Spleen (tissue), 11 donors: Measurements from ENCODE around the gene TNK2. TPM values are rescaled to one million over a fixed set of nuclear protein-coding genes. Genes with fewer than 3 reads are reported as not detected.
A peak's percentile ranks its signal among the peaks of the same experiment; 100 is the strongest.

Source experiments
- DNase-seq: peaks from one replicate; pipeline ENCODE4 v3.0.0-alpha.2; 2020
- H3K27ac ChIP-seq, 8 donors: fragments of 200-600 bp; sonication (generic) in 7 of 8; 1 replicate in 4 of 8; 2 replicates in 4 of 8; pipeline versions ENCODE4 v1.5.0 to v1.8.0; 2016 to 2021; ENCODE audit warnings: inconsistent platforms in 4 of 8, mild to moderate bottlenecking in 4 of 8, moderate library complexity in 1 of 8
- H3K27me3 ChIP-seq, 7 donors: fragments of 200-600 bp; sonication (generic) in 6 of 7; replicated peaks in 1 of 7; 1 replicate in 4 of 7; 2 replicates in 3 of 7; pipeline versions ENCODE4 v1.5.0 to v1.8.0; 2016 to 2021; ENCODE audit warnings: inconsistent platforms in 3 of 7, mild to moderate bottlenecking in 1 of 7
- H3K36me3 ChIP-seq, 6 donors: fragments of 200-600 bp; sonication (generic) in 5 of 6; 1 replicate in 4 of 6; 2 replicates in 2 of 6; pipeline versions ENCODE4 v1.5.0 to v1.8.0; 2016 to 2021; ENCODE audit warnings: inconsistent platforms in 2 of 6
- H3K4me1 ChIP-seq, 6 donors: fragments of 200-600 bp; sonication (generic) in 5 of 6; 1 replicate in 3 of 6; 2 replicates in 3 of 6; pipeline versions ENCODE4 v1.5.0 to v1.8.0; 2016 to 2021; ENCODE audit warnings: inconsistent platforms in 3 of 6
- H3K4me3 ChIP-seq, 8 donors: fragments of 200-600 bp; sonication (generic) in 7 of 8; 1 replicate in 4 of 8; 2 replicates in 4 of 8; pipeline versions ENCODE4 v1.5.0 to v1.8.0; 2016 to 2021; ENCODE audit warnings: inconsistent platforms in 4 of 8, mild to moderate bottlenecking in 4 of 8, moderate library complexity in 2 of 8
- H3K9me3 ChIP-seq, 8 donors: fragments of 200-600 bp; sonication (generic) in 7 of 8; 1 replicate in 4 of 8; 2 replicates in 4 of 8; pipeline versions ENCODE4 v1.5.0 to v1.8.0; 2016 to 2021; ENCODE audit warnings: inconsistent platforms in 4 of 8
- CTCF ChIP-seq, 11 experiments: fragments of 200-600 bp in 7 of 11; fragments of 450-650 bp in 4 of 11; sonication (generic) in 4 of 11; IDR thresholded peaks in 8 of 11; conservative IDR thresholded peaks in 3 of 11; 1 replicate in 7 of 11; 2 replicates in 4 of 11; pipeline versions ENCODE4 v1.4.0 to v1.8.0; 2016 to 2021; ENCODE audit warnings: antibody characterized with exemption in 11 of 11, inconsistent platforms in 4 of 11, mild to moderate bottlenecking in 1 of 11
- POLR2A ChIP-seq, 3 donors: fragments of 450-650 bp; IDR thresholded peaks; one replicate each; pipeline ENCODE4 v1.5.1; 2017; ENCODE audit warnings: antibody characterized with exemption in 3 of 3, mild to moderate bottlenecking in 1 of 3
- POLR2AphosphoS5 ChIP-seq, 3 donors: sonication (generic); formaldehyde crosslinking; IDR thresholded peaks; one replicate each; pipeline ENCODE4 v1.5.1; 2017; ENCODE audit warnings: antibody characterized with exemption in 3 of 3
- WGBS, 5 donors: extraction: QIAGEN DNeasy Blood & Tissue Kit in 3 of 5; methylation state at CpG; one replicate each; pipeline versions ENCODE4 v1.1.5 to v1.1.7; 2013 to 2018; 5-methylcytosine and 5-hydroxymethylcytosine counted together
- intact Hi-C: fragments of 100-400 bp; cut with DNase I; formaldehyde crosslinking; loops from one replicate; pipeline ENCODE4 v1.15.0; 2023; ENCODE audit warnings: low total_unique reads
- polyA plus RNA-seq, 3 donors: library from polyadenylated mRNA; stranded (reverse); fragments of 200-250 nt; gene quantifications; one replicate each; pipeline ENCODE4 v1.2.1, GENCODE V29; 2013
- total RNA-seq, 7 donors: library from RNA; depleted of rRNA in 3 of 7; stranded (reverse); fragments of >200 nt in 3 of 7; fragmentation: NEBNext Ultra II Directional in 4 of 7; extraction: Animal tissue kit (Norgen Biotek cat#: 25700) in 4 of 7; gene quantifications; one replicate each; pipeline versions ENCODE4 v1.1.0 to v1.2.1, GENCODE V29; 2016 to 2021
- donor health status: healthy with polysubstance abuse.
- donor health status: DM: no; HTN: no; CAD: no; lungs with moderate emphysema.
- donor health status: DM: no; HTN: no; CAD: no.
- donor health status: Bipolar disorder and iron deficiency.
- donor health status: healthy.
- donor health status: DM: no; HTN: no; CAD: no.
- donor health status: DM: yes; HTN: yes; CAD: no.

TNK2 gene
- total and polyA plus RNA-seq, 10 donors, result 30.6 to 104 (median 76.2) TPM

GRCh38 chr3:195884691-195885035, 23.7 kb downstream of the TNK2 start:
- Histone ChIP-seq H3K9me3 (no peaks in the 10 kb centered on the region), H3K27me3 (no peaks in the 10 kb centered on the region), H3K4me1 (peaks cover 0 to 31% (median 10%) of the 10 kb centered on the region in 6 donors), H3K27ac (peak overlapping the region in 1 of 8 donors; percentile 38), H3K4me3 (no peak overlapping the region), H3K36me3 (peaks cover 0 to 78% (median 44%) of the 10 kb centered on the region in 6 donors)
- intact Hi-C loops, result no loop called here
- no peak for TF ChIP-seq CTCF (IDR thresholded peaks at IDR 0.05 in 8 of 11, conservative IDR thresholded peaks at IDR 0.05 in 3 of 11)
- TF ChIP-seq POLR2AphosphoS5 (IDR thresholded peaks at IDR 0.05), result no peak
- TF ChIP-seq POLR2A (IDR thresholded peaks at IDR 0.05), result no peak
- peak; percentile 54 for DNase-seq
- 88 to 98% (median 95%) methylated on average over 10 to 14 of the region's 14 CpGs for WGBS, 5 donors

GRCh38 chr3:195883801-195884200, 24.6 kb downstream of the TNK2 start:
- 77 to 87% (median 80%) methylated on average over 12 of the region's 12 CpGs for WGBS, 5 donors
- Histone ChIP-seq H3K36me3 (peaks cover 0 to 86% (median 52%) of the 10 kb centered on the region in 6 donors), H3K27ac (no peak overlapping the region), H3K4me3 (no peak overlapping the region), H3K27me3 (no peaks in the 10 kb centered on the region), H3K9me3 (no peaks in the 10 kb centered on the region), H3K4me1 (peaks cover 0 to 23% (median 9%) of the 10 kb centered on the region in 6 donors)
- peak; percentile 21 for DNase-seq
- TF ChIP-seq CTCF (IDR thresholded peaks at IDR 0.05 in 8 of 11, conservative IDR thresholded peaks at IDR 0.05 in 3 of 11) (no peak), POLR2A (IDR thresholded peaks at IDR 0.05) (no peak), POLR2AphosphoS5 (IDR thresholded peaks at IDR 0.05) (no peak)
- intact Hi-C loops, result no loop called here

GRCh38 chr3:195883160-195883559, 25.2 kb downstream of the TNK2 start:
- DNase-seq, result peak; percentile 59
- Histone ChIP-seq H3K4me1 (peaks cover 0 to 24% (median 9%) of the 10 kb centered on the region in 6 donors), H3K4me3 (no peak overlapping the region), H3K9me3 (no peaks in the 10 kb centered on the region), H3K36me3 (peaks cover 0 to 88% (median 55%) of the 10 kb centered on the region in 6 donors), H3K27me3 (no peaks in the 10 kb centered on the region), H3K27ac (no peak overlapping the region)
- intact Hi-C loops, result no loop called here
- TF ChIP-seq POLR2AphosphoS5 (IDR thresholded peaks at IDR 0.05), result peak in 1 of 3 donors; percentile 27
- no peak for TF ChIP-seq POLR2A (IDR thresholded peaks at IDR 0.05)
- WGBS, 5 donors, result 93 to 96% (median 95%) methylated on average over 16 to 21 of the region's 21 CpGs

GRCh38 chr3:195882002-195882441, 26.3 kb downstream of the TNK2 start:
- Histone ChIP-seq H3K36me3 (peaks cover 0 to 88% (median 66%) of the 10 kb centered on the region in 6 donors), H3K4me1 (peaks cover 0 to 24% (median 9%) of the 10 kb centered on the region in 6 donors), H3K4me3 (no peak overlapping the region), H3K27ac (no peak overlapping the region), H3K27me3 (no peaks in the 10 kb centered on the region), H3K9me3 (no peaks in the 10 kb centered on the region)
- intact Hi-C loops, result no loop called here
- DNase-seq, result peak; percentile 57
- TF ChIP-seq POLR2AphosphoS5 (IDR thresholded peaks at IDR 0.05) (peak in 2 of 3 donors; percentile 13 to 35), POLR2A (IDR thresholded peaks at IDR 0.05) (no peak)
- 92 to 98% (median 95%) methylated on average over 9 to 19 of the region's 19 CpGs for WGBS, 5 donors

GRCh38 chr3:195881276-195881988, 26.9 kb downstream of the TNK2 start:
- peaks cover 0 to 24% (median 9%) of the 10 kb centered on the region in 6 donors for H3K4me1 ChIP-seq

More at GRCh38 chr3:195881276-195881988, 26.9 kb downstream of the TNK2 start:
- H3K27ac ChIP-seq, result no peak overlapping the region
- H3K4me3 ChIP-seq, result no peak overlapping the region
- TF ChIP-seq POLR2AphosphoS5 (IDR thresholded peaks at IDR 0.05) (no peak), POLR2A (IDR thresholded peaks at IDR 0.05) (no peak), CTCF (IDR thresholded peaks at IDR 0.05 in 8 of 11, conservative IDR thresholded peaks at IDR 0.05 in 3 of 11) (no peak)
- peaks cover 0 to 88% (median 69%) of the 10 kb centered on the region in 6 donors for H3K36me3 ChIP-seq
- no peaks in the 10 kb centered on the region for H3K9me3 ChIP-seq
- intact Hi-C loops, result no loop called here
- WGBS, 5 donors, result 73 to 98% (median 95%) methylated on average over 5 to 11 of the region's 12 CpGs
- H3K27me3 ChIP-seq, result no peaks in the 10 kb centered on the region
- DNase-seq, result peak; percentile 35
